ENCODE measurements around the gene CAPN8.

Gene CAPN8

DNA sequence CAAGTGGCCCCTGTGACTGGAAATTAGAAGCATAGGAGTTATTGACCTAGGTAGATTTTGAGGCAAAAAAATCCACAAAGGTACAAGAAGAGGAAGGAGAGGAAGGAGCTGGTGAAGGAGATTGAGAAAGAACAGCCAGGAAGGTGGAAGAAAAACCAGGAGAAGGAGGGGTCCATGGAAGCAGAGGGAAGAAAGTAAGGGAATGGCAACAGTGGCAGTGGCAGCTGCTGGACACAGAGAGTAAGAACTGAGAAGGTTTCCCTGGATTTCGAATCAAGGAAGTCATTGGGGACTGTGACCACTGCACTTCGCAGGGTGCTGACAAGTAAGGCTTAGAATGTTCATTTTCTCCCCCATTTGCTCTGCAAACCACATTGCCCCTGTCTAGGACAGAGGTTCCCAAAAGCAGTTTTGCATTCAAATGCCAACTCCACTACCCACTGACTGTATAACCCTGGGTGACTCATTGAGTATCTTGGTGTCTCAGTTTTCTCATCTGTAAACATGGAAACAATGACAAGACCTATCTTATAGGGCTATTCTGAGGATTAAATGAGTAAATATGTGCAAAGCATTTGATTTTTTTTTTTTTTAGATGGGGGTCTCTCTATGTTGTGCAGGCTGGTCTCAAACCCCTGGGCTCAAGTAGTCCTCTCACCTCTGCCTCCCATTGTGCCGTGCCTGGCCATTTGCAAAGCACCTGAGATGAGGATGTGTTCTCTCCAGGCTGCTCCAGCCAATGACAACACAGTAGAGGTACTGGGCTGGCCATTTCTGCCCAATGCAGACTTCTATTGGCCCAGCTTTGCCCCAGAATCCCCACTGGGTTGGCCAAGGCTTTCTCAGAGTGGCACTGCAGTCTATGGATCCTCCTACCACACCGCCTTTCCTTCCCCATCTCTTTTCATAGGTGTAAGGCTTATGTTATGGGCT is 37.5 kb upstream of the CAPN8 start:
- no peak for DNase-seq (ENCODE audit: low read depth)

DNA sequence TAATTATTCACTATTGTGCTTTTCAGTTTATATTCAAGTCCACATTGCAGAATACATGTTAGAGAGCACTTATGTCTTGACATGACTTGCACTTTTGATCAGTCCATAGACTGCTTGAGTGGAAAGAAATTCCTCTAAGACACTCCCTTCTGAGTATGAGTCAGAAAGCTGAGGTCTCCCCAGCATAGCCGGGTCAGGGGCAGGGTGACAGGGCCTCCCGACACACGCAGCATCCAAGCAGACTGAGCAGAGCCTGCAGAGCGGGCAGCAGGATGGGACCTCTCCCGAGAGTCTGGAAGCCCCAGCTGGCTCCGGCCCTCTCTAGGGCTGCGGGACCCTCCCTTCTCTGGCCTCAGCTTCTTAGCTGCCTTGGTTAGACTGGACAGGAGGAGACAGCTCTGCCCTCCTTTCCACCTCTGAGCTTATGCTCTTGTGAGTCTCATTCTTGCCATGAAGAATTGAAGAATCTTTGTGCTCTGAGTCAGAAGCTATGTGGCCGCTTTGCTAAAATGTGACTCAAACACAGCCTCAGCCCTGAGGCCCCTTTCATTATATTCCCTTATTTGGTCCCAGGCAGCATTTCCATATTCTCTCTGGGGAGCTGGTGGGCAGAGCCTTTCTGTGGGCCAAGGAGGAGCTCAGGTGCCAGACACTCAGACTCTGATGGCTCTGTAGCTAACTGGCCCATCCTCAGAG is 35.6 kb upstream of the CAPN8 start:
- no peak for DNase-seq (ENCODE audit: low read depth)

DNA sequence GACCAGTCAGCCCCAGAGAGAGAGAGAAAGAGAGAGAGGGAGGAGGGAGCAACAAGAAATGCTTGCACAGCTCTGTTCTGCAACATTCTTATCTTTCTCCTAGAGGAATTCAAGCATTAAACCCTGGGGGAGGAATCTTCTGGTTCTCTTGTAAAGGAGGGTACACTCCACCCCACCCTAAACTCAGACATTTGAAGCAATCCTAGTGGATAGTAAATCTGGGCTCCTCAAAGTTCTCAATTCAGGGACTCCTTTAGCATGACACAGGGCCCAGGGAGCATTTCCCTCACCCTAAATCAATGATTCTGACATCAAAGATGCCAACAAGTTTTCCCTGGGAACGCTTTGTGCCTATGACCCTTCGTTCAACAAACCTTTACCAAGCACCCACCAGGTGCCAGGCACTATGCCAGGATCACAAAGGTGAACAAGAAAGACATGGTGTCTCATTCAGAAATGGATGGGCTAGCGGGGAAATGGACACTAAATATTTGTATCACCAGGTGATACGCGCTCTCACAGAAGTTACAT is 35.0 kb upstream of the CAPN8 start:
- no peak for DNase-seq (ENCODE audit: low read depth)

DNA sequence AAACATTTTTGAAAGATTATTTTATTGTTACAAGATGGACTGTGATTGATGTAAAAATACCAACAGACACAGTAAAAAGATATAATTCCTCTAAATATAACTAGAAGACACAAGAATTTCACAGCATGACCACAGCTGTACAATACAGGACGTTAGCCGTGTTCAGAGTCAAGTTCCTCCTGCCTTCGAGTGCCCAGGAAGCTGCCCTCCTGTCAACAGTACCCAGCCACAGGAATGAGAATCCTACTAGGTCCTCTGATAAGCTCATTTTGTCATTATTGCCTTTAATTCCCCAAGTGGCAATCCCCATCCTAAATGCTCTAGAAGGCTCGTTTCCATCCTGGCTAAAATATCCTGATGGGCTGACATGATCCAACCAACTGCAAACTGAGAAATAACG is 30.4 kb upstream of the CAPN8 start:
- no peak for DNase-seq (ENCODE audit: low read depth)

DNA sequence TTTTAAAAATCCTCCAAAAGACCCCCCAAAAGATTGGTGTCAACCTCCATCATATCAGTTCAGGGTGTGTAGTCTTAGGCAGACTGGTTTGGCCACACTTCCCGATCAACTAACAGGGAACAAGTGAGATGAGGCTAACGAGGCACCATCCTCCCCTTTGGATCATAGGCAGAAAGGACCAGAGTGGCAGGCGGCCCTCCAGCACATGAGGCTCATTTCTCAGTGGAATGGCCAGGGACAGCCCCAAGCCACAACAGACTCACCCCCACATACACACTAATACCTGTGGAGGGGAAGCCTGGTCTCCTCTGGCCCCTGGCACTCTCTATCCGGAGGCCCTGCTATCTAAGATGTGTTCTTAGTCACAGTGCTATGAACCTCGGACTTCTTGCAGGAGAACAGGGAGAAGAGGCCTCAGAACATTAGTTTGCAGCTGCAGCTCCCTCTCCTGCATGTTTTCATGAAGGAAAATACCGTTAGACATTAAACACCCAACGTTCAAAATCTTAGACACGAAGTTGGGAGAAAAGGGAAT is 29.6 kb upstream of the CAPN8 start:
- no peak for DNase-seq (ENCODE audit: low read depth)

DNA sequence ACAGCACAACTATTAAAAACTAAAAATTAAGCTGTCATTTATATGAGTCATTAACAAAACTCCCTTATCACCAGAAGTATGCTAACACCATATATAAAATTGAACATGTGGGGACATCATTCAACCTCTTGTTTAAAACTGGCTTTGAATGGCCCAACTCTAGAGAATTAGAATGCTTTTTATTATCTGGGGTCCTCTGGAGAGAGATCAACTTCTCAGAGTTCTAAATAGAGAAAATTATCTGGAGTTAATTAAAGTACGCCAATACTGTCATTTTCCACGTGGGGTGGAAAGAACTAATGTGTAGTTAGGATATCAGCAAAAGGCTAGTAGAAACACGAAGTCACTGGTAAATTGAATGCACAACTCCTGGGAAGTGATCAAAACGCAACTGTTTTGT is 25.6 kb upstream of the CAPN8 start:
- no peak for DNase-seq (ENCODE audit: low read depth)

DNA sequence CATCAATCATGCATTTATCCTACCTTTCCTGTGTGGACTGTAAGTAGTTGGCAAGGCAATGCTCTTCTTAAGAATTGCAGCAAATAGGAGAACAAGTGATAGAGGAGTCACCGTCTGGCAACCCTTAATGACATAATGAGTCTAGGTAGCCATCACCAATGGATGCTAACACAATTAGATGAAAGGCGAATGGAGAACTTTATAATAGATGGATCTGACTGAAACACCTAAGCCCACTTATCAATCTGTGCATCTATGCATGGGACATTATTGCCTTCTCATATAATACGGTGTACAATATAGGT is 18.9 kb upstream of the CAPN8 start:
- no peak for DNase-seq (ENCODE audit: low read depth)

DNA sequence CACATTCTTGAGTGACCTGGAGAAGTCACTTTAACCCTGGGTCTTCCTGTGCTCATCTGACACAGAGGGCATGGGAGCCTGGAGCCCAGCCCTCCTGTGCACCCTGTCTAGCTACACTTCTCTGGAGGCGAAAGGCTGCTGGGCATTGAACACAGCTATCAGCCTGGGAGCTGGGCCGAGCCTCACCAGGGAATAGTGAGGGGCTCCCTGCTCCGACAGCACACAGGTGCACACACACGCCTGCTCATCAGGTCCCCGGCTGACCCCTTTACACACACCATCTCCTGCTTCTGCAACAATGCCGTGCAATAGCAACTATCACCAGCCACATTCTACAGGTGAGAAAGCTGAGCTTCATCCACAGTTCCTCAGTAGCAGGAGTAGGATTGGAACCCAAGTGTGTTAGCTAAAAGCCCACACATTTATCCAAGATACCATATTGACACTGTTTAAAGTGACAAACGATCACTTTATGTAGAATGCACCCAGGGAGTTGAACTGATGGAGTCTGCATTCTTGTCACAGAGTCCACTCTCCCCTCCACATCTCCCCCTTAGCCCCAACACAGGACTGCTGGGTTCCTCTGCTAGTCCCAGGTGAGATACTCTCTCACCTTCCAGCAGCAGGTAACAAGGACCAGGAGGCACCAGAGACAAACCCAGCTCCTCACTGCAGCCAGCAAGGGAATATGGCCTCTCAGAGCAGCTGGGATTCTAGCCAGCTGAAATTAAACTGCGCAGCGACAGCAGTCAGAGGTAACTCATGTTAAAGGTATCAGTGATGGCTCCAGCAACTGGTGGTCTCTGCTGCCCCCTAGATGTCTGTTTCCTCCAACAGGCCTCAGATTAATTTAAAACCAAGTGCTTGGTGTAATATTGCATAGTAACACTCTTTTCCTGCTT is 18.3 kb upstream of the CAPN8 start:
- peak; percentile 39 for DNase-seq (ENCODE audit: low read depth)

DNA sequence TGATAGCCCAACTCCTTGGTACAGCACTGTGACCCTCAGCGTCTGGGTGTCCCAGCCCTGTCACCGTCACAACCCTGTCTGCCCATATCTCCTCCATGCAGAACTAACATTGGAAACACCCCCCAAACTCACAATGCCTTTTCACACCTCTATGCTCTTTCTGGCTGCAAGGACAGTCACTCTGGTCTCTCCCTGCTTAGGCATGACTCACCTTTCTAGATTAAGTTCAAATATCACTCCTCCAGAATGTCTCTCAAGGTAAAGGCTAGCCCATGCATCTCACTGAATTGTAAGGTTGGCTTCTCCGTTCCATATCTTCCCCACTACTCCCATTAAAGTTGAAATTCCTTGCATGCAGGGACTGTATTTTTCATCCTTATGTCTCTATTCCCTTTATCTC is 17.0 kb upstream of the CAPN8 start:
- DNase-seq (ENCODE audit: low read depth) = no peak

DNA sequence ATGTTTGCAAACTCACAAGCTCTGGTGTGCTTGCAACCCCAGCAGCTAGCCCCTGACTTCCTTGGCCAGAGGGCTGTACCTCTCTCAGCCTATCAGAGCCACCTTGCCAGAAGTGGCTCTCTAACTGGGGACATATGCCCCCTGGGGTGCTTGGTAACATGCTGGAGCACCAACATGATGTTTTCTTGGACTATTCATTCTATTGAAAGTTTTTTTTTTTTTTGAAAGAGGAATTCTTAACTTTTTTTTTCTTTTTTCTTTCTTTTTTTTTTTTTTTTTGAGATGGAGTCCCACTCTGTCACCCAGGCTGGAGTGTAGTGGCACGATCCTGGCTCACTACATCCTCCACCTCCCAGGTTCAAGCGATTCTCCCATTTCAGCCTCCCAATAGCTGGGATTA is 14.7 kb upstream of the CAPN8 start:
- no peak for DNase-seq (ENCODE audit: low read depth)

DNA sequence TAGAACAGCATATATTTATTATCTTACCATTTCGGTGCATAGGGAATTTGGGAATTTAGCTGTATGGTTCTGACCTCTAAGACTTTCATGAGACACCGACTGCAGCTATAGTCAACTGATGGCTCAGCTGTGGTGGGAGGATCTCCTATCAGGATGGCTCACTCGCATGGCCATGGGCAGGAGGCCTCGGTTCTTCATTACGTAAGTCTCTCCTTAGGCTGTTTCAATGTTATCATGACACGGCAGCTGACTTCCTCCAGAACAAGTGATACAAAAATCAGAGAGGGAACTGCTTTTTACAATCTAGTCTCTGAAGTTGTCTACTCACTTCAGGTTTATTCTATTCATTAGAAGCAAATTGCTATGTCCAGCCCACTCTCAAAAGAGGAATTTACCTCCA is 13.3 kb upstream of the CAPN8 start:
- DNase-seq (ENCODE audit: low read depth) = no peak

DNA sequence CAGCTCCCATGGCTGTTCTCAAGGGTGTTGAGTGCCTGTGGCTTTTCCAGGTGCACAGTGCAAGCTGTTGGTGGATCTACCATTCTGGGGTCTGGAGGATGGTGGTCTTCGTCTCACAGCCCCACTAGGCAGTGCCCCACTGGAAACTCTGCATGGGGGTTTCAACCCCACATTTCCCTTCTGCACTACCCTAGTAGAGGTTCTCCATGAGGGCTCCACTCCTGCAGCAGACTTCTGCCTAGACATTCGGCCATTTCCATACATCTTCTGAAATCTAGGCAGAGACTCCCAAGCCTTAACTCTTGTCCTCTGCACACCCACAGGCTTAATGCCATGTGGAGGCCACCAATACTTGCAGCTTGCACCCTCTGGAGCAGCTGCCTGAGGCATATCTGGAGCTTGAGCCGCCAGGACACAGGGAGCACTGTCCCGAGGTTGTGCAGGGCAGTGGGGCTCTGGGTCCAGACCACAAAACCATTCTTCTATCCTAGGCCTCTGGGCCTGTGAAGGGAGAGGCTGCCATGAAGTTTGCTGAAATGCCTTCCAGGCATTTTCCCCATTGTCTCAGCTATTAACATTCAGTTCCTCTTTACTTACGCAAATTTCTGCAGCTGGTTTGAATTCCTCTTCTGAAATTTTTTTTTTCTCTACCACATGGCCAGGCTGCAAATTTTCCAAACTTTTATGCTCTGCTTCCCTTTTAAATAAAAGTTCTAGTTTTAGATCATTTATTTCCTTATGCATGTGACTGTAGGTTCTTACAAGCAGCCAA is 8.8 kb upstream of the CAPN8 start:
- DNase-seq (ENCODE audit: low read depth) = no peak

DNA sequence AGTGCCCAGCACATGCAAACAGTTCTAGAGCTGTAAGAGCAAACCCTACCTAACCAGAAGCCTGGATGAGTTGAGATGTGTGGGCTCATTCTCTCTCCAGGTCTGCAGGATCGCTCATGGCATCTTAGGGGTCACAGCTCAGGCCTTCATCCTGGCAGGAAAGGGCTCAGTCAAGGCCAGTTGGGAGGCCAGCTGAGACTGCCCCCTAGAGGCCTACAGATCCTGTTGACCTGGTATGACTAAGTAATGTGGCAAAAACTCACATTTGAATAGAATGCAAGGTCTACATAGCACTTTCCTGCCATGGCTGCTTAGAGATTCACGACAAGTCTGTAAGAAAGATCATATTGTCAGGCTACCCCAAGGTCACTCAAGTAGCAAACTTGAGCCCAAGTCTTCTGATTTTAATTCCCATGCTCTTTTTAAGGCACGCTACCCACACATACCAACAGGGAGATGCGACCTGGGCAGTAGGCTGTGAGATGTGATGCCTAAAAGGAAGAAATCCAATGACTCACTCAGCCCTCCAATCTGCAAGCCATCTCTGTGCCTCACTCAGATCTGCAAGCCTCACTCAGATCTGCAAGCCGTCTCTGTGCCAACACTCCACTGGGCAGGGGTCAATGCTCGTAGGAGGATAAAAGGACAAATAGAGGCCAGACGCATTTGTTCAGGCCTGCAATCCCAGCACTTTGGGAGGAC is 5.1 kb upstream of the CAPN8 start:
- DNase-seq (ENCODE audit: low read depth) = no peak

DNA sequence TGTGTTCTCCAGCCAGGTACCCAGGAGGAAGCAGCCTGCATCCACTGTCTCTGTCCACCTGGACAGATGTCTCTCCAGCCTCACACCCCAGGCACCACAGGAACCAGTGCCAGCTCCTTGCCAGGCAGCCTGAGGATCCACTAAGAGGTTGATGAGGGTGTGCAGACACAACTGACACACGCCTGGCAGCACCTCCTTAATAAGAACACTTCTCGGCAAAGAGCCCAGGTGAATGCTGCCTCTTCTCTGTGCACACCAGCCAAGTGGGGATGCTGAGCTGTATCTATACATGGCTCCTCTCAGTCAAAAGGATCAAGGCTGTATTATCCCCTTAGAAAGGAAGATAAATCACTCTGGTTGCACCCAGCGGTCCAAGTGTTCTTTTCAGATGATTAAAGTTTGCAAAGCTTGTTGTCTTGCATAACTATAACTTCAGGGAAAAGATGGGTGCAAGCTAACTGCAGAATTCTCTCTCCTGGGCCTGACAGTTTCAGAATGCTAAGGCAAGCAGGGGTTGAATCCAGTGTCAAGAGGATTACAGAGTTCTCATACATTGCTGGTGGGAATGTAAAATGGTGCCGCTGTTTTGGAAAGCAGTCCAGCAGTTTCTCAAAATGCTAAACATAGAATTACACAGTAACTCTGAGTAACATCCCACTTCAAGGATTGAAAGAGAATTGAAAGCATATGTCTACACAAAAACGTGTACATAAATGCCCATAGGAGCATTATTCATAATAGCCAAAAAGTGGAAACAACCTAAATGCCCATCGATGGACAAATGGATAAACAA is 3.7 kb upstream of the CAPN8 start:
- DNase-seq (ENCODE audit: low read depth) = no peak

DNA sequence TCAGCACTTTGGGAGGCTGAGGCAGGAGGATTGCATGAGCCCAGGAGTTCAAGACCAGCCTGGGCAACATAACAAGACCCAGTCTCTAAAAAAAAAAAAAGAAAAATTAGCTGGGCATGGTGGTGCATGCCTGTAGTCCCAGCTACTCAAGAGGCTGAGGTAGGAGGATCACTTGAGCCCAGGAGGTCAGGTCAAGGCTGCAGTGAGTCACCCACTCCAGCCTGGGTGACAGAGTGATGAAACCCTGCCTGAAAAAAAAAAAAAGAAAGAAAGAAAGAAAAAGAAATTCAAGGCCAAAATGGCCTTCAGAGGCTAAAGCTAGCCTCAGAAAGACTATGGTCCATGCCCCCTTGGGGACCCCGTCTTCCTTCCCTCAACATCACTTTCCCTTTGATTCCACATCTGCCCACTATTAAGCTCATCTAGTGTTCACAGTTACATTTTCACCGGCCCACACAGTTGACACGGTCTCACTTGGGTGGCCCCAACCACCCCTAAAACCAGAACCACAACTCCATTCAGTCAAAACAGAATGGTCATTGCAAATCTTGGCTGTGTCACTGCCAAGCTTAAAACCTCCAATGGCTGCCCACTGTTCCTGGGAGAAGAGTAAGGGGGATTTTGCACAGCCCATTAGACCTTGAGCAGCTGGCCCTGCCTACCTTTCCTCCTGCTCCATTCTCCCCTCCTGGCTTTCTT is 2.1 kb upstream of the CAPN8 start:
- no peak for DNase-seq (ENCODE audit: low read depth)

DNA sequence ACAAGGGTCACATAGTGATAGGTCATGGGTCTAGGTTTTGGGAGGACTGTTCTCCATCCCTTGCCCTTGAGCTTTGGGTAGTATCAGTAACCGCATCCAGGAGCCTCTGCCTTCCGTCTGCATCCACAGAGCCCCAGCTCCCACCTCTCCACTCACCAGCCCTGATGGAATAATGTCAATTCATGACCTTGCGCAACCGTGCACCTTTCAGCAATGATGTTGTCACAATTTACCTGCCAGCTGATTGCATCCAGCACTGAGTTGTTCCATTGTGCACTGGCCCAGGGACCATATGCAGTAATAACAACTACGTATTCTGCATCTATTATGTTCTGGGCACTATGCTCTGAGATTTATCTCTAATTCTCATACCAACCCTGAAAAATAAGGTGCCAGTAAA is 1.4 kb downstream of the CAPN8 start:
- DNase-seq (ENCODE audit: low read depth) = no peak

DNA sequence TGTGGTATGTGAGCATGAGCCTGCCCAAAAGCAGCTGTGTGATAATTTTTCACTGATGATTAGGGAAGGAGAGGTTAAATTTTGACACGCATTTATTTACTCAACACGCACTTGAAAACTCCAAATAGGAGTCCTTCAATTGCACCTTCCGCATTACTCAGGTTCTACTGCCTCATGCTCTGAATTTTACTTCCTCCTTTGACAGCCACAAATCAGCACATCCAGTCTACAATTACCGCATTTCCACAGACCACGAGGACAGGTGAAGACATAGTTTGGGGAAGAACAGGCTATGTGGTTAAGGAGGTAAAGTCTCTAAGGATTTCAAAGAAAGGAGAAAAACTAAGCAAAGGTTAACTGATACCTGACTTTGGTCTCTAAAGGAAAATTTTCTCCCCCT is 2.6 kb downstream of the CAPN8 start:
- no peak for DNase-seq (ENCODE audit: low read depth)

DNA sequence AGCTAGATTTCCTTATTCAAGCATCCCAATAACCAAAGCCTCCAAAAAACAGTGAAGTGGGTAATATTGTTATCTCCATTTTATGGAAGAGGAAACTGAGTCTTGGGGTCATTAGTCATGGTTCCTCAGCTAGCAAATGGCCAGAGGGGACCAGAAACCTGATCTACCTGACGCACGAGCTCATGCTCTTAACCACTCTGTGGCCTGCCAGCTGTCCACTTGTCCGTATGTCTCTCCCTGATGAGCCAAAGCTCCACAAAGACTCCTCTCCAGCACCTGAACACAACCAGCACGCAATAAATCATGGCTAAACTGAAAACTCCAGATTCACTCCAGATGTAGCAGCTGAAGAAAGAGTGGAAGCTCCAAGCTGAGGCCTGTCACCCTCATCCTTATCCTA is 5.8 kb downstream of the CAPN8 start:
- no peak for DNase-seq (ENCODE audit: low read depth)

DNA sequence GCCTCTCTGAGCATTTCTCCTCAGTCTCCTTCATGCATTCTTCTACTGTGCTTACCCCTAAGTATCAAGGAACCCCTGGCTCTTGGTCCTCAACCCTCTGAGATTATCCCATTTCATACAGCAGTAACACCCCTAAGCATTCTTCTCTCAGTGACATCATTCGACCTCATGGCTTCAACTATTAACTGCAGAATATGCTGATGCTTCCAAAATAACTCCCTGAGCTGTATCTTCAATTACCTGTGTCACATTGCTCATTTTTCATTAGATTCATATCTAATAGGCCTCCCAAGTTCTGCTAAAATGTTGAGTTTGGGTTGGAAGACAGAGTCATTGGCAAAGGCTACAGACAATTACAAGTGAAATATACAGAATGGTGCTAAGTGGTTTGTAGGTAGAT is 7.5 kb downstream of the CAPN8 start:
- no peak for DNase-seq (ENCODE audit: low read depth)

Measured in stimulated activated CD8-positive, alpha-beta memory T cell treated with anti-CD3 and anti-CD28 coated beads, Interleukin-12 subunit alpha, Interleukin-12 subunit beta, amount 100 ng/mL, for 1 hour (primary cell).